NCI-H2196 (cell line): ENCODE measurements around the gene SMG1.
"Not testable (repeated sequence)": the region's sequence is repeated elsewhere in the genome, so short reads cannot be mapped to it uniquely, and the experiment has no call there.

ENCODE experiments used
- DNase-seq: peaks from one replicate; lab custom pipeline; 2025; ENCODE audit not compliant: unreplicated experiment; lab: John Stamatoyannopoulos, UW

Gene SMG1

DNA sequence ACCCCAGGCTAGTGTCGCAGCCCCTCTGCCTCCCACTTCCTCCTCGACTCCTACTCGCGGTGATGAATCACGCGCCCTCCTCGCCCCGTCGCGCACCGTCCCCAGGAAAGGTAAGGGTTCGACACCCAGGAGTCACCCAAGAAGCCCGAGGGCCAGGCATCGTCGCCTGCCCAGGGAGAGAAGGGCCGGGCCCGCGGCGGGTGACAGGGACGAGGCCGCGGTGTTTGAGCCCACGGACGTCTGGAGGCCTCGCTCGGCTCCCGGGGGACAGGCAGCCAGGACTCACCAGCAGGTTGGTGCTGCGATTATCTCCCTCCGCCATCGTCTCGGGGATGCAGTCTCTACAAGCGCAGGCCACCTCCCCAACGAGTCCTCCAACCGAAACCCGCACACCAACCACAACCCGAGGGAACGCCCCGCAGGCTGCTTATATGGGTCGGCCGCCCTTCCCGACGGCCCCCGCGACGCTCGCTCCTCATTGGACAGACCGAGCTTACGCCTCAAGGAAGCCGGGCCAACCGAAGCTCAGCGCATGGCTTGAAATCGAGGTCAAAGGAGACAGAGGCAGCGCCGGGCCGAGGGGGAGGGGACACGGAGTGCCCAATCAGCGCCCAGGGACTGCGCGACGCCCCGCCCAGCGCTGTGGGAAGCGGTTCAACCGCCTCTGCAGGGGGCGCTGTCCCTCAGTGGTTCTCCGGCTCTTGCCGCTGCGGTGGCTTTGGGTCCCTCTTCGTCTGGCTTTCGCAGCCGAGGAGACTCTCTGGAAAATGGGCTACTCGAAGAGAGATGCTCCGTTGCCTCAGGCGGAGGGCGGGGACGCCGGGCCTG is 124.8 kb downstream of the SMG1 start, which contains the start of gene ARL6IP1:
TSS of gene ARL6IP1 (minus strand) at position 405 of the 828 bp plus-strand sequence. CDS start at position 322, 83 bp downstream.
- peak; percentile 100 for DNase-seq

DNA sequence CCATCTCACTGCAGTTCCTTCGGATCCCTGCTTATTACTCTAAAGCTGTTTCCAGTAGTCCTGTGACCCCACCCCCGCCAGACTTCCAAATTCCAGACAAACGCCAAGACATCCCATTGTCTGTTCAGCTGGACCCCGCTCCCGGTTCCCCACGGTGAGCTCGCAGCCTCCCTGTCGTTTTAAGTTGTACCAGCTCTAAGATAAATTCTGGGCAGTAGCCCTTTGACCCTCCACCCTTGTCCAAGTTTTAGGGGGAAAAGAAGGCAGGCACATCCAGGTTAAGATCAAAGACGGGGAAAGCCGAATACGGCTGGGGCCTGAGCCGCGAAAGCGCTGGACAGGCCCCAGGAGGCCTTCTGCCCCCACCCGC is 125.4 kb downstream of the SMG1 start:
- no peak for DNase-seq

DNA sequence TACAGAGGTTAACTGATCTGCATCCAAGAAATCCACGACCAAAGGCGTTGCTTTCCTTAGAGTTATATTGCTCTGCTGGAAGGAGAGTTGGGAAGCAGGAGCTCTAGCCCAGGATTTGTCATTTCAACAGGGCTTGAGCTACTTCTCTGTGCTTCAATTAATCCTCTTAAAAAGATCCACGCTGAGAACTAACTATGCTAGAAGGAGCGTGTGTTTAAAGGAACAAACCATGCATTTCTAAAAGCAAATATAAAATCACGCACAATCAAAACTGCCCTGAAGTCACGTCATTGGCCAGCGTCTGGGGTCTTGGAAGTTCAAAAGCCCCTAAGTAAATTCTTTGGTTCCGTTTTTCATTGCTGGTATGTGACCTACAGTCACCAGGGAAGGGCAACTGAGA is 125.9 kb downstream of the SMG1 start:
- DNase-seq: no peak

DNA sequence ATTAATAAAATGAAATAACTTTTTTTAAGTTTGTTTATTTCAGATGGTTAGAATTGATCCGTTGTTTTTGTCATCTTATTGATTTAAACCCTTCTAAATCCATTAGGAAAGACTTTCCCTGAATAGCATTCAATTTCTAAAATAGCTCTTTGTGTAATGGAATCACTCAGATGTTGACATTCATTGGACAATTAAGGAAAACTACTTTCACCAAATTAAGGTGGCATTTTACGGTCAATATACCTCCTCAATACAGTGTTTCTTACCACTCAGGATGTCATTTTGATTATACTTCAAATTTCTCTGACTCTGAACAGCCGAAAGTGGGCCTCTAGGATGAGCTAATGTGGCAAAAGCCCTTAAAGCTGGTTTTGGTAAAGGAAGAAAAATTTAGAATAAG is 126.7 kb downstream of the SMG1 start:
- no peak for DNase-seq

DNA sequence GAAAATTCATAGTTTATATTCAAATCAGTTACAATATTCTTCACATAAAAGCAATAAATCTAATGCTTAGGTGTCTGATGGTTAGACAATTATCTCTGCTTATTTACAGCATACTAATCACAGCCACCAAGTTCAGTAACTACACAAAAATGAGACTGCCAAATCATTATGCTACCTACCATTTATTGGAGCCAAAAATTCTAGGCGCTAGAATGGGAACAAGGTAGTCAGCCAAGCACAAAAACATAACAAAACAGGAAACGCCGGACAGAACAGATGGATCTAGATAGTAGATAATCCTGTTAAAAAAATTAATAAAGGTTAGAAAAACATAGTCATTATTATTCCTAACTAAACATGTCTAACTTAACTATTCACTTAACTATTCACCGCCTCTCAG is 128.5 kb downstream of the SMG1 start:
- DNase-seq: no peak

DNA sequence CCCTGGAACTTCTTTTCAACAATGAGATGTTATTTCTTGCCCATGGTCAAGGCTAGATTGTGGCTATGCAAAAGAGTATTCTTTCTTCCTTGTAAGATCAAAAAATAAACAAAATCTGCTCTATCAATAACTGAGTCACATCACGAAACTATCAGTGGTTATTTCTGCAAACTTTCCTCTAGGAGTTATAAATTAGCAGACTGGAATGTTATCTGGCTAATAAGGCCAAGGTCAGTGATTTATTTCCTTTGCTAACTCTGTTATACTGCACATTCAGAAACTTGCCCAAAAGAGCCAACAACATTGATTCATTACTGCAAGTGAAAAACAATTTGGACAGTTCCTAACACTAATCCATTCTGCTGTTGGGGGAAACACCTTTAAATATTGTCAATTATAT is 129.8 kb downstream of the SMG1 start:
- no peak for DNase-seq

DNA sequence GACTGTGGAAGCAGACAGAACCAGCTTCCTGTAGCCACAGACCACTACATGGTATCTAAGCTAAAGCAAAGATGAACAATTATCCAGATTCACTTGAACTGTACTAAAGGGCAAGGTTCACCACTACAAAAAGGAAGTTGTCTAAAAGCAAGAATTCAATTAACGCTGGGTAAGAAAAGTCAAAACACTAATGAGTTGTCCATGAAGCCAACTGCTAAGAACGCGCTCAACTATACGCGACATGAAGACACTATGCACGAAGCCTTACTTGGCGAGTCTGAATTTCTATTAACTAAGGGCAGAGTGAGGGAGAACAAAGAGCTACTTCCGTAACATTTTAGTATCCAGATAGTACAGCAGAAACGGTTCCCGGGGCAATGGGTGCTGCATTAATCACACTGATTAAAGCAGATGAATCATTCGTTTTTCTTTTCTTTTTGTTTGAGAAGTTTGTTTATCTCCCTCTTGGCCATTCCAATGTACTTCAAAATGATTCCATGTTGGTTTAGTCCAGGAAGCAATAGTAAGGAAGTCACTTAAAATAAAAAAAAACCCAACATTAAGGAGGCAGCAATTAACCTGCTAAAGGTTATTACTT is 133.3 kb downstream of the SMG1 start:
- no peak for DNase-seq

DNA sequence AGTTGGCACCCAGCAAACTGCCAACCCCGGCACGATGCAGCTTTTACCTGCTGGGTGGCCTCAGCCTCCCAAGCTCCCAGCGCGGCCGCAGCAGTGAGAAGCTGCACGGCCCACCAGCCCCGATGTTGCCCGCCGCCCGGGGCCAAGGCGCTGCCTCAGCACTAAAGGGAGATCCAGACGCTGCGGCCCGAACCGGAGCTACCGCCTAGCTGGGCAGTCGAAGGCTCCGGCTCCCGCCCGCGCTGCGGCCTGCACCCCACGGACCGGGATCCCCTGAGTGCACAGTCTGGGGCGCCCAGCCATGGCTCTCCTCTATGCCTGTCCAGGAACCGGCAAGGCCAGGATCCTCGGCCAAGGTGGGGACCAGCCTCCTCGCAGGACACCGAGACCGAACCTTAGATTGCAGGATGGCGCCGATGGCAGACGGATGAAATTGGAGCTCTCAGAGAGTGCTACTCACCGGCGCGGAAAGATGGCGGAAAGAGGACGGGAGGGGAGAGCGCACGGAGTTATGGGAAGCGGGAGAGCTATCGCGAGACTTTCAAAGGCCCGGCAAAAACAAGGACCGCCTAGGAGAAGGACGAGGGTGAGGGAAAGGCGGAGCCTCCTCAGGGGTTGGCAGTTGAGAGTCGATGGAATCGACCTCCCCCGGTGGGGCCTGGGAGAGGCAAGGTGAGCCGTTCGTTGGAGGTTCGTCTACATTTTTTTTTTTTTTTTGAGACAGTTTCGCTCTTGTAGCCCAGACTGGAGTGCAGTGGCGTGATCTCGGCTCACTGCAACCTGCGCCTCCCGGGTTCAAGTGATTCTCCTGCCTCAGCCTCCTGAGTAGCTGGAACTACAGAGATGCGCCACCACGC is 136.1 kb downstream of the SMG1 start, which contains the start of gene RPS15A:
TSS of gene RPS15A (minus strand) at position 485 of the 857 bp plus-strand sequence. CDS start 1,221 bp downstream, outside the sequence.
- peak; percentile 97 for DNase-seq

DNA sequence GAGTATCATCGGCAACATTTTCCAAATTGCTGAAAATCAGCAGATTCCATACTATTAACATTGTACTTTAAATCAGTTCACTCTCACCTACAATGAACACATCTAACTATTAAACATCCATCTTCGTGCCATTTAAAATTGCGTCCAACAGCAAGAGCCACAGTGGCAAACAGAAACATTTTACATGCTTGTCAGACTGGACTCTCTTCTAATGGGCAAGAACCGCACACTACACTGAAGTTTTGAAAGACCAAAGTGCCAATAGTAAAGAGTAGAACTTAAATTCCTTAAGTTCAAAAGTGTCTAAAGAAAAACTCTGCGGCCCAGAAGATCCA is 136.7 kb downstream of the SMG1 start:
- DNase-seq: no peak

DNA sequence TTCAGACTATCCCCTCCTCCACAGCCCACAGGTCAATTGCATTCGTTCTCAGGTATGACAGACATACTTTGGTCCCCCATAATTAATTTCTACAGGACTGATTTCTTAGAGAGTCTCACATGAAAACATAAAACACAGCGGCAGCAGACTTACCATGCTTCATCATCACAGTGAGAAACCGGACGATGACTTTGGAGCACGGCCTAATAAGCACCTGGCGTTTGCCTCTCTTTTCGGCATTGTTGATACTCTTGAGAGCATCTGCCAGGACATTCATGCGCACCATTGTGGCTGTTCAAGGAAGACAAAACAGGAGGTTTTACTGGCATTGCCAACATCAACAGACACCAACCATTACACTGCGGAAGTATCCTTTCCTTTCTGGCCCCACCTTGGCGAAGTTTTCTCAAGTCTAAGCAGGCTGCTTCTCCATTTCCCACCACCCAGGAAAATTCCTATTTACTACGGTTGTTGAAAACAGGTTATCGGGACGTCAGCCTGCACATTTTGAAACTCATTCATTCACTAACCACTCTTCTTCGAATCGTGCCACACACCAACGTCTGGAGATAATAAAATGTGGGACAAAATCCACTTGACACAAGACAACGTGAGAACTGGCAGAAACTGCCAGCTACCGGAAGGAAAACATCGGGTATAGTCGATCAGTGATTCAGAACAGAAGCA is 137.2 kb downstream of the SMG1 start:
- DNase-seq: peak; percentile 39

DNA sequence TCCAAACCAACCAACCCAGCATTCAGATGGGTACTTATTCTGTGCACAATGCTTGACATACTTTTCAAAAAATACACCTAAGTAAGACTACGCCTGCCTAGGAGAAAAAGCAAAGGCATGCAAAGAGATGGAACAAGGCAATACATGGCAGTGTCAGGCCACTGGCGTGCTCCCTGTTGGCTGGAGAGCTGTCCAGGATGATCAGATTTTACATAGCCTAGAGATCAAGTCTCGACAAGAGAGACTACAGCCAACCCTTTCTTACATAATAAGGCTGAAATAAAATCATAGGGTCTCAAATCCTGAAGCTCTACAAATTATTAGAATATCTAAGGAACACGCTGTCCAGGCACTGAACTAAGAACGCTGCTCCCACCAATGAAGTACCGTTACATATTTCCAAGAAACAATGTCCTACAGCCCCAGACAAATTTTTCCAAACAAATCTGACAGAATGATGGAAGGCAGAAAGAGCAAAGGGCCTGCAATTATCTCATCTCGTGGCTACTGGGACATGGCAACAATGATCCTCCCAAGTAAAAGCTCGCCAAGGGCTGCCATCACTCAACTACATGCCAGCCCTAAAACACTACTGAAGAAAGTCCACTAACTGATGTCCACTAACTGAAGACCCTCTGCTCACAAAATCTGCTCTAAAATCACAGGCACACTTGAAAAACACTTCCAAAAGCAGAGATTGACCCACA is 141.1 kb downstream of the SMG1 start:
- DNase-seq: no peak

DNA sequence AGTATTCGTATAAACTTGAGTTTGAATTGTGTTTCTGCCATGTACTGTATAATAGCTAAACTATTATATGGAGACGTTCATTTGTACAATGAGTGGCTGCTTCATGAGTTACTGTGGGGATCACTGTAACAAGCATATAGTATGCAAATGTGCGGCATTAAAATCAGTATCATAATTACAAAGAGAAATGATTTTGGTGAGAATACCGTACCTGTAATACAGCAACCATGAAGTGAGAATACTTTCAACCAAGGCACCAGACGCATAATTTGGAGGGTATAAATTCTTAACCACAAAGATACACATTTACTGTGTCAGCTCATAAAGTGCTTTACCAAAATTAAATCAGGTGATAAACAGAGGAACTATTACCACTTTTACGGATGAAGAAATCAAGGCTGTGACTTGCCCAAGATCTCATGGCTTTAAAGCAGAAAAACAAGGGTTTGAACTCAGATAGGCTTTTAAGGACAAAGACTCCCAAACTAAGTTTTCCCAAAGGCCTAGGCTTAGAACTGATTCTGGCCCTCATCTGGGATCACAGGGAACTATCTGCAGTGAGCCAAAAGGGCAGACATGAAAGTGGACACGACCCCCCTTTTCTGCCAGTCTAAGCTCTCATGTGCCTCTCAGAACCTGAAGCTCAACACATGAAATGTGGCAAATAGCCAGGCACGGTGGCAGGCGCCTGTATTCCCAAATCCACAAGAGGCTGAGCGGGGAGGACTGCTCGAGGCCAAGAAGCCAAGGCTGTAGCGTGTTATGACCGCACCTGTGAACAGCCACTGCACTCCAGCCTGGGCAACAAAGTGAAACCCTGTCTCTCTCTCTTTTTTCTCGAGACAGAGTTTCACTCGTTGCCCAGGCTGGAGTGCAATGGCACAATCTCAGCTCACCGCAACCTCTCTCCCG is 142.5 kb downstream of the SMG1 start:
- no peak for DNase-seq

DNA sequence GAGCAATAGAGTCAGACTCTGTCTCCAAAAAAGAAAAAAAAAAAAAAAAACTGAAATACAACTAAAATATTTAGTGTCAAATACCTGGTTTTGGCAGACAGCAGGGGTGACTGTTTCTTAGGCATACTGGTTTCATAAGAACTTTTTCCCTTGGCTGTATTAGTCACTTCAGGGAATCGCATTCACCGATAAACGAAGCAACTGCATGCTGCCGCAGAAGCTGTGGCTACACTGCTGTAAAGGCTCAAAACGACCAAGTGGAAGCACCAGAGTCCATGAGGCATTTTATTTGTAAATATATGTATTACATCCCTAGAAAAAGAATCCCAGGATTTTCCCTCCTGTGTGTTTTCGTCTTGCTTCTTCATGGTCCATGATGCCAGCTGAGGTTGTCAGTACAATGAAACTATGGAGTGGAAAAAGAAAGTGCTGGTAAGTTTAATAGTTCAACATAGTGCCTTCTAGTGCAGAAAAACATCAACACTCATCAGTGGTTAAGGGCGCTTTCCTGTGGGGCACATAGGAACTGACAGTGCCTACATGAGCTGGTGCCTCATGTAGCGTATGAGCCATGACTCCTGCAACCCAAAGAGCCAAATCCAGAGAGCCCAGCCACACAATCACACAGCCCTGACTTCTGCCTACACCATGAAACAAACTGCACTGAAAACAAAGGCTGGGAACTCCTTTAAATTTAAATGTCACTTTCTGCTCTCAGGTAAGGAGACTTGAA is 143.3 kb downstream of the SMG1 start:
- no peak for DNase-seq

DNA sequence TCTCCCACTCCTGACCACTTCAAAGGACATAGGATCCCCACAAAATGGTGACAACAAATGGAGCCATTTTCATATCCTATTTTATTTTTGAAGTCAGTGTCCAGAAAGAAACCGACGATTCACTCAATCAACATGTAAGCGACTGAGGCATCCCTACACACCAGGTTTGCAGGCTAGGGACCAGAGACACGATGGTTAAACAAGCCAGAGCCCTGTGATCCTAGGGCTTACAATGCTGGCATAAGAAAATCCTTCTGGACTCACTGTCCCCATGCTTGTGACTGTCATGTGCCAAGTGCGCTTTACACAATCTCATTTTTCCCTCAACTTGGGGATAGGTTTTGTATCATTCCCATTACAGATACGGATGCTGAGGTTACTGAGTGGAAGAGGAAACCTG is 145.0 kb downstream of the SMG1 start:
- not testable (repeated sequence) for DNase-seq

DNA sequence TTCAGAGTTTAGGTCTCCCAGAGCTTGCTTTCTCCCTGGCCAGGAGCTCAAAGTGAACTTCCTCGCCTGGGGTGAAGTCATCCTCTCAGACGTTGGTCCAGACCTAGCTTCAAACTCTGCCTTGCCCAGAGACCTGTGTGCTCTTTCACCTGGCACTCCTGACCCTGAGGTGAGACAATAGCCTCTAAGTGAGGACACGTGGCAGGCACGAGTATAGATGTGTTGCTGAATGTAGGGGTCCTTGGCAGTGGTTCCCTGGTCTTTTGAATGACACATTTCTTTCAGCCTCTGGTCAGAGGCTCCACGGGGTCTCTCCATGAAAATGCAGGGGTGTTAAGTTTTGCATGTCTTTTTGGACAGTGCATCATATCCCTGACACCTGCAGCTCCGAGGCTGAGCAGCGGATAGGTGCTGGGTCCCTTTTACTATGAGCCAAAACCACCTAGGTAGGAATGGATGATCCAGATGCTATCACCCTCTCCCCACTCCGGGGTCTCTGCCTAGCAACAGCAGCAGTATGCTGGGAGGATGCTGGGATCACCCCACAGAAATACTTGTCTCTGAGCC is 145.7 kb downstream of the SMG1 start:
- DNase-seq: not testable (repeated sequence)

DNA sequence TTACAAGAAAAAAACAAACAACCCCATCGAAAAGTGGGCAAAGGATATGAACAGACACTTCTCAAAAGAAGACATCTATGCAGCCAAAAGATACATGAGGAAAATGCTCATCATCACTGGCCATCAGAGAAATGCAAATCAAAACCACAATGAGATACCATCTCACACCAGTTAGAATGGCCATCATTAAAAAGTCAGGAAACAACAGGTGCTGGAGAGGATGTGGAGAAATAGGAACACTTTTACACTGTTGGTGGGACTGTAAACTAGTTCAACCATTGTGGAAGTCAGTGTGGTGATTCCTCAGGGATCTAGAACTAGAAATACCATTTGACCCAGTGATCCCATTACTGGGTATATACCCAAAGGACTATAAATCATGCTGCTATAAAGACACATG is 148.5 kb downstream of the SMG1 start:
- DNase-seq: not testable (repeated sequence)

DNA sequence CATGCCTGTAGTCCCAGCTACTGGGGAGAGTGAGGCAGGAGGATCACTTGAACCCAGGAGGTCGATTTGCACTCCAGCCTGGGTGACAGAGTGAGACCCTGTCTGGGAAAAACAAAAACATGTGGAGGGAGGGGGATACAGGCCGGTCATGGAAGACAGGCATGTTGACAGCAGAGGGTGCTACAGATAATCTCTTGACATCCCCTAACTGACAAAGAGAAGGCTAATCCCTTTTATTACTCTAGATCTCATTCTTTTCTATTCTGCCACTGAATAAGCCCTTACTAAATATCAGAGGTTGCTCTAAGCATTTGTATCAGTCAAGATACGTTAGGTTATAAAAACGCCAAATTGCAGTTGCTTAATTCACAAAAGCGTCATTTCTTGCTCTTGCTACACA is 149.9 kb downstream of the SMG1 start:
- DNase-seq: not testable (repeated sequence)

DNA sequence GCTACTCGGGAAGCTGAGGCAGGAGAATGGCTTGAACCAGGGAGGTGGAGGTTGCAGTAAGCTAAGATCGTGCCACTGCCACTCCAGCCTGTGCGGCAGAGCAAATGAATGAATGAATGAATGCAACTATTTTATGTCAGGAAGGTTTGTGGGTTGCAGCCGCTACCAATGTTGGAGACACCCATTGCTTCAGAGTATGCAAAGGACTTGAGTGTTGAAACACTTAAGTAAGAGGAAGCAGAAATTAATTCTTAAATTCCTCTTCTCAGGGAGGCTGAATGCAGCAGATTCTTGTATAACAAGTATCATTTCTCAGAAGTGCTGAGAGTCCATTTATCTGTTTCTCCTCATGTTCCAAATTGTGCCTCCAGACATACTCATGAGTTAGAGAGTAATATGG is 151.6 kb downstream of the SMG1 start:
- DNase-seq: not testable (repeated sequence)
